Esophagus muscularis mucosa (tissue), 3 donors: ENCODE data around the gene COQ9.

Experiments
- POLR2A ChIP-seq: fragments of 450-650 bp; IDR thresholded peaks from one replicate; pipeline ENCODE4 v1.6.1; 2017; ENCODE audit warnings: antibody characterized with exemption, moderate library complexity, mild to moderate bottlenecking, low read depth
- POLR2AphosphoS5 ChIP-seq, 2 donors: sonication (generic); formaldehyde crosslinking; IDR thresholded peaks; one replicate each; pipeline ENCODE4 v1.6.1; 2017; ENCODE audit warnings: antibody characterized with exemption in 2 of 2
- TF ChIP-seq, protein P1 (sequence below), 3 experiments: fragments of 200-600 bp in 2 of 3; fragments of 450-650 bp in 1 of 3; sonication (generic) in 2 of 3; IDR thresholded peaks; one replicate each; pipeline ENCODE4 v1.5.1; 2017 to 2019; ENCODE audit warnings: antibody characterized with exemption in 3 of 3, mild to moderate bottlenecking in 2 of 3, moderate library complexity in 1 of 3

DNA sequence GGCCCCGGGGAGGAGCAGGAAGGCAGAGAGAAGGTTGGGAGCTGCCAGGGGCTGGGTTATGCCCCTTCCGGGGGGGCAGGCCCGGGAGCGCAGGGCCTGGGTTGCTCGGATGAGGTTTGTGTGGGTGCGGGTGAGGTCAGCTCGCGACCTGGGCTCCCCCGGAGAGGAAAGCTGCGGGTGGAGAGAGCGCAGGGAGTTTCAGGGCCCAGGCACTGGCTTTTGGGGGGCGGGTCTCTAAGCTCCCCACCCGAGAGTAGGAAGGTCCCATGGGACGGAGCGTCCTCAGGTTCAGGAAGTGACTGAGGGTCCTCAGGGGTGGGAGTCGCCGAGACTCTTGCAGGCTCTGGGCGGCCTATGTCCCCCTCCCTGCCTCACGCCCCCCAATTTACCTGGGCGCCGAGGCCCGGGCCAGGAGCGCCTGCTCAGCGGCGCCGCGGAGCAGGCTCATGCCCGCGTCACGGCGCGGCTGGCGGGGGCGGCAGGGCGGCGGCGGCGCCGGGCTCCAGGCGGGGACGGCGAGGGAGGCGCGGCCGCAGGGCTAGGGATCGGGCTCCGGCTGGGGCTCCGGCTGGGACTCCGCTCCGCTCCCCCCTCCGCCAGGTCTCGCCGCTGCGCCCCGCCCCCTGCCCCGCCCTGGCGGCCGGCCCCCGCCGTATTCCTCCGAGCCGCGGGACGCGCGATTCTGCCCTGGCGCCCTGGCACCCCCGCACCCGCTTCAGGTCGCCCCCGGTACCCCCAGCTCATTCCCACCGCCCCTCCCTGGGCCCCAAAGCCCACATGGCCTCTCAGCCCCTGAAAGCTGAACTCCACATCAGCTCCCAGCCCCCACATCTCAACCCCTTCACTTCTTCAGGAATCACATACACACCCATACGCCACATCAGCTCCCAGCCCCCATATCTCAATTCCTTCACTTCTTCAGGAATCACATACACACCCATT lies 38.9 kb downstream of the COQ9 start, which contains the start of gene DOK4:
- TF ChIP-seq, protein P1, sequence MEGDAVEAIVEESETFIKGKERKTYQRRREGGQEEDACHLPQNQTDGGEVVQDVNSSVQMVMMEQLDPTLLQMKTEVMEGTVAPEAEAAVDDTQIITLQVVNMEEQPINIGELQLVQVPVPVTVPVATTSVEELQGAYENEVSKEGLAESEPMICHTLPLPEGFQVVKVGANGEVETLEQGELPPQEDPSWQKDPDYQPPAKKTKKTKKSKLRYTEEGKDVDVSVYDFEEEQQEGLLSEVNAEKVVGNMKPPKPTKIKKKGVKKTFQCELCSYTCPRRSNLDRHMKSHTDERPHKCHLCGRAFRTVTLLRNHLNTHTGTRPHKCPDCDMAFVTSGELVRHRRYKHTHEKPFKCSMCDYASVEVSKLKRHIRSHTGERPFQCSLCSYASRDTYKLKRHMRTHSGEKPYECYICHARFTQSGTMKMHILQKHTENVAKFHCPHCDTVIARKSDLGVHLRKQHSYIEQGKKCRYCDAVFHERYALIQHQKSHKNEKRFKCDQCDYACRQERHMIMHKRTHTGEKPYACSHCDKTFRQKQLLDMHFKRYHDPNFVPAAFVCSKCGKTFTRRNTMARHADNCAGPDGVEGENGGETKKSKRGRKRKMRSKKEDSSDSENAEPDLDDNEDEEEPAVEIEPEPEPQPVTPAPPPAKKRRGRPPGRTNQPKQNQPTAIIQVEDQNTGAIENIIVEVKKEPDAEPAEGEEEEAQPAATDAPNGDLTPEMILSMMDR (IDR thresholded peaks at IDR 0.05): no peak
- TF ChIP-seq POLR2A: no peak
- peak in 1 of 2 donors; percentile 32 for TF ChIP-seq POLR2AphosphoS5 (IDR thresholded peaks at IDR 0.05)
